ENCODE data around the gene PNPLA5. TPM values are rescaled to one million over a fixed set of nuclear protein-coding genes. Genes with fewer than 3 reads are reported as not detected.

PNPLA5 gene
- total RNA-seq, 1 experiment from 2014 or later, result not detected

DNA sequence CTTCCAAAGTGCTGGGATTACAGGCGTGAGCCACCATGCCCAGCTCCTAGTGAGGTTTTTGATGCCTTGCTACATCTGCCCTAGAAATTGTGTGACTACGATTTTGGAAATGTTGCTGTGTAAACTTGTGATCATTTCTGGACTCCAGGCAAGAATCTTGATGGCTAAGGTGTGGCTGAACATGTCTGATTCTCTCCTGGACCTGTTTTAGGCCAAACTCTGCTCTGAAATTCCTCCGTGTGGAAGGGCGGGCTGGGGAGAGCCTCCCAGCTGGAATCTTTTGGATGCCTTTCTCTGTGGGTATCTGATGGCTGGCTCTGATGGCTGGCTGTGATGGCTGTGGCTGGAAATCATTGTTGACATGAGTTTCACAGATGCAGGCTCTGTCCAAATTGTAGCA lies 40.0 kb upstream of the PNPLA5 start:
- DNase-seq (ENCODE audit: low read depth, low spot score), result no peak
- in situ Hi-C loops (cut with HindIII; ENCODE audit: low pct_unique_long_range_greater_than_20kb, low sequenced_read_pairs) (no loop called here), intact Hi-C loops (cut with micrococcal nuclease; ENCODE audit: unreplicated experiment) (no loop called here)
- CTCF ChIA-PET, result no interaction called here
- BruUV-seq (replicated peaks), result no TSS peak
- Histone ChIP-seq H3K36me3 (ENCODE audit: control insufficient read depth, insufficient read depth, low read length) (no peaks in the 10 kb centered on the region), H3K27ac (ENCODE audit: low read length) (no peak overlapping the region), H3K4me1 (ENCODE audit: control insufficient read depth, insufficient read depth, low read length) (no peaks in the 10 kb centered on the region), H3K9me3 (ENCODE audit: control insufficient read depth, insufficient read depth, low read depth, low read length) (no peaks in the 10 kb centered on the region), H3K4me3 (ENCODE audit: low read depth in 2 of 2, low read length in 2 of 2) (no peak overlapping the region), H3K27me3 (ENCODE audit: control insufficient read depth, insufficient read depth, low read length) (no peaks in the 10 kb centered on the region)
- POLR2A ChIA-PET, result no interaction called here
- ATAC-seq, result no peak
- no peak for TF ChIP-seq REST (IDR thresholded peaks at IDR 0.05; ENCODE audit: insufficient read depth in 1 of 2, low read depth in 2 of 2, low read length in 1 of 2)
- TF ChIP-seq SIN3A (IDR thresholded peaks at IDR 0.05; ENCODE audit: borderline replicate concordance, insufficient read depth, low read depth, low read length), result no peak
- no peak for TF ChIP-seq CTCF (IDR thresholded peaks at IDR 0.05)
- no peak for TF ChIP-seq POLR2AphosphoS5 (IDR thresholded peaks at IDR 0.05; ENCODE audit: low read depth, low read length)
- TF ChIP-seq TCF7L2 (IDR thresholded peaks at IDR 0.05; ENCODE audit: low read depth, low read length), result no peak

DNA sequence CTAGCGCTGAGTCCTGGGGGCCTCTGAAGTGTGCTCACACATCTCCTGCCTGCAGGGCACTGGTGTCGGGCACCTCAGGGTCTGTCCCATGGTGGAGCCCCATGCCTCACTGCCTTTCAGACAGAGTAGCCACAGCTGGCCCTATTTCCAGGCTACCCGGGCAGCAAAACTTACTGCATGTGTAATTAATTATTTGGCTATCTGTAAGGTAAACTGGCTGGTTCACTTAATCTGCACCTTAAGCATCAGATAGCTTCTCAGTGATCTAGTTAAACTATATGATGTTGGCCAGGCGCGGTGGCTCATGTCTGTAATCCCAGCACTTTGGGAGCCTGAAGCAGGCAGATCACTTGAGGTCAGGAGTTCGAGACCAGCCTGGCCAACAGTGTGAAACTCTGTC lies 37.1 kb upstream of the PNPLA5 start:
- in situ Hi-C loops (cut with HindIII; ENCODE audit: low pct_unique_long_range_greater_than_20kb, low sequenced_read_pairs) (no loop called here), intact Hi-C loops (cut with micrococcal nuclease; ENCODE audit: unreplicated experiment) (no loop called here)
- no peaks in the 10 kb centered on the region for H3K27me3 ChIP-seq (ENCODE audit: control insufficient read depth, insufficient read depth, low read length)
- H3K4me1 ChIP-seq (ENCODE audit: control insufficient read depth, insufficient read depth, low read length), result peaks cover 3% of the 10 kb centered on the region; the same call in 1 of the 2 replicates
- H3K9me3 ChIP-seq (ENCODE audit: control insufficient read depth, insufficient read depth, low read depth, low read length), result no peaks in the 10 kb centered on the region
- no peak overlapping the region for H3K4me3 ChIP-seq (ENCODE audit: low read depth in 2 of 2, low read length in 2 of 2)
- no TSS peak for BruUV-seq (replicated peaks)
- H3K36me3 ChIP-seq (ENCODE audit: control insufficient read depth, insufficient read depth, low read length), result no peaks in the 10 kb centered on the region; the same call in 1 of the 2 replicates
- no peak overlapping the region for H3K27ac ChIP-seq (ENCODE audit: low read length)
- ChIA-PET POLR2A (no interaction called here), CTCF (no interaction called here)
- DNase-seq (ENCODE audit: low read depth, low spot score), result no peak
- TF ChIP-seq SIN3A (IDR thresholded peaks at IDR 0.05; ENCODE audit: borderline replicate concordance, insufficient read depth, low read depth, low read length), result no peak
- no peak for TF ChIP-seq CTCF (IDR thresholded peaks at IDR 0.05)
- no peak for TF ChIP-seq TCF7L2 (IDR thresholded peaks at IDR 0.05; ENCODE audit: low read depth, low read length)
- ATAC-seq, result no peak

Data from Panc1 (cell line).